ENCODE results near the gene KDELR1.
"Not testable (repeated sequence)": the region's sequence is repeated elsewhere in the genome, so short reads cannot be mapped to it uniquely, and the experiment has no call there.

The KDELR1 gene

DNA sequence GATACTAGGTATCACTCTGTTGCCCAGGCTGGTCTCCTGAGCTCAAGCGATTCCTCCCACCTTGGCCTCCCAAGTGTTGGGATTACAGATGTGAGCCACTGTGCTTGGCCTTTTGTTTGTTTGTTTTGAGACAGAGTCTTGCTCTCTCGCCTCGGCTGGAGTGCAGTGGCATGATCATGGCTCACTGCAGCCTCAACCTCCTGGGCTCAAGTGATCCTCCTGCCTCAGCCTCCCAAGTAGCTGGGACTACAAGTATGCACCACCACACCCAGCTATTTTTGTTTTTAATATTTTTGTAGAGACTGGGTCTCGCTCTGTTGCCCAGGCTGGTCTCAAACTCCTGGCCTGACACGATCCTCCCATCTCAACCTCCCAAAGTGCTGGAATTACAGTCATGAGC lies 19.6 kb downstream of the KDELR1 start:
- not testable (repeated sequence) for DNase-seq

DNA sequence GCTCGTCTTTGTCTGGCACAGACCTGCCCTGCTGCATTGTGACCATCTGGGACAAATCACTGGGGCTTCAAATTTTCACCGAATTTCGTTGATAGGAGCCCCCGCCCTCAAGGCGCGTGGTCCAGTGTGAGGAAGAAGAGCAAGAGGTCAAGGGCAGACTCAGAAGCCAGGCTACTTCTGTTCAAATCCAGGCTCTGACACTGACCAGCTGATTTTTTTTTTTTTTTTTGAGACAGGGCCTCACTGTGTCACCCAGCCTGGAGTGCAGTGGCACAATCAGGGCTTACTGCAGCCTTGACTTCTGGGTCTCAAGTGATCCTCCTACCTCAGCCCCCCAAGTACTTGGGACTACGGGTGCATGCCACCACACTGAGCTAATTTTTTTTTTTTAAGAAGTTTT lies 20.0 kb downstream of the KDELR1 start:
- no peak for DNase-seq

GRCh38 chr19:48370955-48371354 lies 20.4 kb downstream of the KDELR1 start:
- DNase-seq, result no peak

- DNase-seq, result no peak
Measured at GRCh38 chr19:48368936-48369335, 22.4 kb downstream of the KDELR1 start.

DNA sequence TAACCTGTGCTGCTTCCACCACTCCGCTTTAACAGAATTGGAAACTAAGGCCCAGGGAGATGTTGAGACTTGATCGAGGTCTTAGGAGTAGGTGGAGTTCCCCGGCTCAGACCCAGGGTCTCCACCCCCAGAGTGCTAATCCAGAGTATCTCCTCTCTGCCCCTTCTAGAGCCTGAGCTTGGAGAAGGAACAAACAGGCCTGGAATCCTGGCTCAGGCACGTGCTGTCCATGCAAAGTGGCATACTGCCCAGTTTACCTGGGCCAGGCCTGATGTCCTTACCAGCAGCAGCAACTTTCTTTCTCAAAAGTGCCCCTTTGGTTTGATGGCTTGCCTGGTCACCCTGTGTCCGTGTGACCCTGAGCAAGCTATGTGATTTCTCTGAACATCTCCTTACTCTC lies 23.5 kb downstream of the KDELR1 start:
- DNase-seq, result no peak

GRCh38 chr19:48365602-48366001 lies 25.7 kb downstream of the KDELR1 start:
- no peak for DNase-seq

GRCh38 chr19:48364598-48365348 lies 26.6 kb downstream of the KDELR1 start:
- no peak for DNase-seq

DNA sequence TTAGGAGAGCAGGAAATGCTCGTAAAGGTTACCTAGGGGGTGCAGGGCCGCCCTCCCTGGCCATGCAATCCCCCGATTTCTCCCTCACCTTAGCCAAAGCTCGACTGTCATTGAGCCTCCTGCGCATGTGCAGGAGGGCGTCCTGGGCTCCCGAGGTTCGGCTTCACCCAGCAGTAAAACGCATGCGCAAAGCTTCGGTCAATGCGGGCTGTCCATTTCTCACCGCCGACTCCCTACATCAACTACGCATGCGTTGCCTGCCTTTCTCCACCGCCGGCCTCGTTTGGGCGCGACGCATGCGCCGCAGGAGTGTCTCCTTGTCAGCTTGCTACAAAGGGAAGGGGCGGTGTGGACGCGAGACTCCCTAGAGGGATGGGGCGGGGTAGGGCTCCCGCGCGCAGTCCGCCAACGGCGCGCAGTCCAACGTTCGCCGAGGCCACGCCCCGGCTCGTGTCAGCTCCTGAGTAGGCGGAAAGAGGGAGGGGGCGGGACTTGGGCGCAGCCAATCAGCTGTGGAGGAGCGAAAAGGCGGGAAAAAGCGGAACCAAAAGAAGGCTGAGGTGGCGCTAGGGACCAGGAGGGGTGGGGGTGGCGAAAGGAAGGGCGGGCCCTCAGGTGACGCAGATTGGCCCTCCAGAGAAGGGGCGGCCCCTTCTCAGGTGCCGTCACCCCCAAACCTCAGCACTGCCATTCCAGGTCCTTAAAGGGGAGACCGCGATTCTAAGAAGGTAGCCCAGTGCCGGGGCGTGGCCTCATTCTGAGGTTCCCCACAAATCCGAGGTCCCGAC lies 27.3 kb downstream of the KDELR1 start, which contains the start of the genes SYNGR4 and TMEM143:
Gene SYNGR4 (plus strand): TSS at position 558 of the 788 bp plus-strand sequence. CDS start 1,476 bp downstream, outside the sequence.
Gene TMEM143 (minus strand): TSS at position 131 of the 788 bp plus-strand sequence. CDS start 20 bp downstream, at position 111.
- DNase-seq, result peak; percentile 94 to 100 (median 98)

DNA sequence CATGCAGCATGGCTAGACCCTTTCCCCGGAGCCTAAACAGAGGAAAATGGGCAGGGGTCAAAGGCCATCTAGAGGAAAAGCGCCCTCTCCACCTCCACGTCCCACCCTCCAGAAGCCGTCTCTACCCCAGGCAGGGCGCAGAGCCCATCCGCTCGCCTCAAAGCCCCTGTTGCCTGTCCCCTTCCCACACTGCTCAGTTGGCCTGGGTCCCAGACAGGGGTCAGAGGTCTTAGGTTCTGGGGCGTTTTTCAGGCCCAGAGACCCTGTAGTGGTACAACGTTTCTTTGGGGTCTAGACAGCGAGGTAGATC lies 27.9 kb downstream of the KDELR1 start:
- DNase-seq, result peak in 16 of 56 donors; percentile 49 to 86 (median 68)

GRCh38 chr19:48362716-48363499 lies 28.4 kb downstream of the KDELR1 start:
- peak; percentile 46 to 98 (median 94) for DNase-seq

- no peak for DNase-seq
Measured at GRCh38 chr19:48361912-48362311, 29.4 kb downstream of the KDELR1 start.

DNA sequence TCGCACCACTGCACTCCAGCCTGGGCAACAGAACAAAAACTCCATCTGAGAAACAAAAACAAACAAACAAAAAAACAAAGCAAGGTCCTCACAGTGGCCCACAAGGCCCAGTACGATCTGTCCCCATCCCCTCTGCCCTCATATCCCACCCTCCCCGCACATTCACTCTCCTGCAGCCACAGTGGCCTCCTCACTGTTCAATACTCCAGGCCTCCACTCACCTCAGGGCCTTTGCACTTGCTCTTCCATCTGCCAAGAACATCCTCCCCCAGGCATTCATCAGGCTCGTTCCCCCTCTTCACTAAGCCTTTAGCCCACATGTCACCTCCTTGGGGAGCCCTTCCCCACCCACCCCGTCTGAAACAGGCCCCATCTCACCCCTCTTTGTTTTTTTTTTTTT lies 32.2 kb downstream of the KDELR1 start:
- no peak for DNase-seq

DNA sequence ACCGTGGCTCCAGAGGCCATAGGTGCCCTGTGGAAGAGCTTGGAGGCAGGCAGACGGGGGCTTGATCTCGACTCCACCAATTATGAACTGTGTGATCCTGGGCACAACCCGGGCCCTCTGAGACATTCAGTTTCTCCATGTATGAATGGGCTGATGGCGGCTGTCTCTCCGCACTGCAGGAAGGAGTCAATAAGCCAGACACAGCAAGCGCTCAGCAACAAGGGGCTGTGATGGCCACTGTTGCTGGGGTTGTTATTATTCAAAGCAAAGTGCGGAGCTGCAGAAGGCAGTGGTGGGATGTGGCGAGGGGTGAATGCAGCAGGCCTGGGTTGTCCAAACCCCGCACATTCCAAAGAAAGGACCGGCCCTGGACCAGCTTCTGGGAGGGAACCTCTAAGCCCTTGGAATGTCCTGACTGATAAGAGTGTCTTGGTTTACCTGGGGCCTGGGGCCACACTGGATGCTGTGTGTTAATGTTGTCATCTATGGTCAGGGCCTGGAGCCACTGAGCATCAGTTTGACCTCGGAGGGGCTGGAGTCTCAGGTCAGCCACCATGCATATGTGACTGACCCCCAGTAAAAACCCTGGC lies 35.9 kb downstream of the KDELR1 start:
- DNase-seq, result no peak

DNA sequence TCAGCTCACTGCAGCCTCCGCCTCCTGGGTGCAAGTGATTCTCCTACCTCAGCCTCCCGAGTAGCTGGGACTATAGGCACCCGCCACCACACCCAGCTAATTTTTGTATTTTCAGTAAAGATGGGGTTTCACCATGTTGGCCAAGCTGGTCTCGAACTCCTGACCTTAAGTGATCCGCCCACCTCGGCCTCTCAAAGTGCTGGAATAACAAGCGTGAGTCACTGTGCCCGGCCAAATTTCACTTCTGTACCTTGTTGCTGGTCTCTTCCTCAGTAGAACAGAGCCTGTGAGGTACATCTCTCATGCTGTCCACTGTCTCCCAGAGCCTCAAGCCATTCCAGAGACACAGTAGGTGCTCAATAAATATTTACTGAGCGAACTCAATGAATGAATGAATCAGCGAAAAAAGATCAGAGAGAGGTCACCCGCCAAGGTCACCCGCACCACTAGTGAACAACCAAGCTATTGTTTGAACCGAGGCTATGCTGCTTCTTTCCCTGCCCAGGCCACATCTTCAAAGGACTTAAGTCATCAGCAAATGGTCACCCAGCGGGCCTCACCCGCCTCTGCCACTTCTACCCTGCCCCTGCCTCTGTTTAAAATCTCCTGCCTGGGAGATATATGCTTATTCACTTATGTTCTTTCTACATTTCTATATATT lies 36.9 kb downstream of the KDELR1 start:
- peak in 1 of 56 donors; percentile 15 for DNase-seq

- DNase-seq, result no peak
Measured at GRCh38 chr19:48353677-48354076, 37.7 kb downstream of the KDELR1 start.

DNA sequence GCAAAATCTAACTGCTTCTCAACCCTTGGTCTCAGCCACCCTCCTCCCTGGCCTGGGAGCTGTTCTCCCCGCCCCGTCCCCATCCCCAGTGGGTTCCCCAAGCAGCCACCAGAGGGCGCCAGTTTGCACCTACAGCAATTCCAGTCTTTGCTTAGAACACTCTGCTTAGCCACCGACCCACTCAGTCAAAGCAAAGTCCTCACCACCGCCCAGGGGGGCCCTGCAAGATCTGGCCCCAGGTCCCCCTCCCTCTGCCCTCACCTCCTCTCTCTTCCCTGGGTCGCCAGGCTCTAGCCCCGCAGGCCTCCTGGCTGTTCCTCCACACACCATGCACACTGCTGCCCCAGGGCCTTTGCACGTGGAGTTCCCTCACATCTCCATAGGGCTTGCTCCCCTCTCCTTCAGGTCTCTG lies 40.0 kb downstream of the KDELR1 start:
- peak in 28 of 56 donors; percentile 1 to 62 (median 13) for DNase-seq

DNA sequence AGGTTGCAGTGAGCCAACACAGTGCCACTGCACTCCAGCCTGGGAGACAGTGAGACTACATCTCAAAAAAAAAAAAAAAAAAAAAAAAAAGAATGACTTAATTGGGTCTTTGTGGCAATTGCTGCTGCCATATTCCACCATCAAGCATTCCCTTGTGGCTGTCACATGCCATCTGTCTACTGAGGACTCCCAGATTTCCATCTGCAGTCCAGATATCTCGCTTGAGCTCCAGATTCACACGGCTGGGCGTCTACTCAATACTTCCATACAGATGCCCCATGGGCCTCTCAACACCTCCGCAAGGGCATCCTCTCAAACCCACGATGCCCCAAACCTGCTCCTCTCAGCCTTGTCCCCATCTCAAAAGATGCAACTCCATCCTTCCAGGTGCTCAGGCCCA lies 40.5 kb downstream of the KDELR1 start:
- DNase-seq, result no peak

DNA sequence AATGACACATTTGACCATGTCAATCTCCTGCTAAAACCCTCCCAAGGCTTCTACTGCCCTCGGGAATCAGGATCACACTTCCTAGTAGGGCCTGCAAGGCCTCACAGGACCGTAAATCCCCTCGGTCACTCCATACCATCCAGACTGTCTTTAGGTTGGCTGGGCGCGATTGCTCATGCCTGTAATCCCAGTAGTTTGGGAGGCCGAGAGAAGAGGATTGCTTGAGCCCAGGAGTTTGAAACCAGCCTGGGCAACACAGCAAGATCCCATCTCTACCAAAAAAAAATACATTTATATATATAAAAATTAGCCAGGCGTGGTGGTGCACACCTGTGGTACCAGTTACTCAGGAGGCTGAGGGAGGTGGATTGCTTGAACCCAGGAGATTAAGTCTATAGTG lies 42.6 kb downstream of the KDELR1 start:
- DNase-seq, result no peak

DNA sequence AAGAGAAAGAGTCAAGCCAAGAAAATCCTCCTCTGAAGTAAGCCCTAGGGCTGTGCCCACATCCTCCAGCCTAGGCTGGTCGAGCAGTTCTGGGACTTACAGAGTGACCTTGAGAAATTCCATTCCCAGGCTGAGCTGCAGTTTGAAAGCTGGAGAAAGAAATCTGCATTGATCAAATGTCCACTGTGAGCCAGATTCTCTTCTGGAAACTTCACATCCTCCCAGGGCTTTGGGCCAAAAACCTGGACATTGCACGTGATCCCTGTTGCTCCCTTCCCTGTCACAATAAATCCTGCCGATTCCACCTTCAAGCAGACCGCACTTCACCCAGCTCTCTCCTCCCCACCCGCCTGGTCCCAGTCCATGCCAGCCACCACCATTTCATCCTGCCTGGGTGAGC lies 43.3 kb downstream of the KDELR1 start:
- peak in 2 of 56 donors; percentile 6 to 34 for DNase-seq

GRCh38 chr19:48346191-48346590 lies 45.2 kb downstream of the KDELR1 start:
- no peak for DNase-seq

DNA sequence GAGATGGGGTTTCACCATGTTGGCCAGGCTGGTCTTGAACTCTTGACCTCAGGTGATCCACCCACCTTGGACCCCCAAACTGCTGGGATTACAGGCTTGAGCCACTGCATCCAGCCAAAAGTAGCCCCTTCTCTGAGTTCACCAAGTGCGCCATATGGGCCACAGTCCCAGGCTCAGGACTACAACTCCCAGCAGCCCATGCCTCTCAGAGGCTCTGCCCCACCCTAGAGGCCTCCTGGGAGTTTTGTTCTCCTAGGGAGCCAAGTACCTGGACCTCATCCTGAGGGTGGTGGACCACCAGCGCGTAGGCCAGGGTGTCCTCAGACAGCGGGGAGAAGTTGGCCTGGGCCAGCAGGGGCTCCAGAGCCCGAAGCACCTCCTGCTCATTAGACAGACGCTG lies 46.5 kb downstream of the KDELR1 start:
- no peak for DNase-seq

Measured in amygdala (tissue), 56 donors.